ENCODE results near the gene SND1. TPM values are rescaled to one million over a fixed set of nuclear protein-coding genes. Genes with fewer than 3 reads are reported as not detected.

SND1 gene
- total RNA-seq, 1 experiment from 2014 or later, result 139 TPM

- Histone ChIP-seq H3K27me3 (ENCODE audit: low read length) (no peaks in the 10 kb centered on the region), H3K79me2 (ENCODE audit: low read length) (no peaks in the 10 kb centered on the region), H3K9me2 (replicated peaks; ENCODE audit: low read length) (no peaks in the 10 kb centered on the region), H3K27ac (ENCODE audit: low read length) (peak overlapping the region; percentile 71), H3K4me1 (ENCODE audit: insufficient read depth, low read length) (peaks cover 26% of the 10 kb centered on the region), H3K4me2 (ENCODE audit: low read length) (no peak overlapping the region), H4K20me1 (ENCODE audit: low read length) (no peaks in the 10 kb centered on the region), H3K9me3 (ENCODE audit: low read length) (no peaks in the 10 kb centered on the region), H3F3A (ENCODE audit: low read length, unreplicated experiment) (peaks cover 14% of the 10 kb centered on the region), H3K4me3 (ENCODE audit: low read length) (no peak overlapping the region), H3K36me3 (ENCODE audit: low read depth, low read length) (peaks cover 7% of the 10 kb centered on the region), H3K9ac (ENCODE audit: low read length) (no peak overlapping the region), H2AFZ (ENCODE audit: low read length) (no peak overlapping the region)
- no TSS peak for BruUV-seq (replicated peaks)
- POLR2A ChIA-PET (ENCODE audit: unreplicated experiment), result no interaction called here
- intact Hi-C loops (cut with micrococcal nuclease), result no loop called here
- ATAC-seq (no peak), DNase-seq (no peak)
- TF ChIP-seq EZH2phosphoT487 (IDR thresholded peaks at IDR 0.05; ENCODE audit: borderline replicate concordance, low read length) (no peak), CTCF (conservative IDR thresholded peaks at IDR 0.05; ENCODE audit: low read depth, low read length) (peak; percentile 21; the same call in 1 of the 2 replicates)
- CTCF ChIA-PET, result no interaction called here
Observed at GRCh38 chr7:128017460-128017859, 365.5 kb downstream of the SND1 start.

GRCh38 chr7:128017862-128018845, 366.2 kb downstream of the SND1 start:
- Histone ChIP-seq H3K27me3 (ENCODE audit: low read length) (no peaks in the 10 kb centered on the region), H3K27ac (ENCODE audit: low read length) (peak overlapping the region; percentile 71), H3K4me1 (ENCODE audit: insufficient read depth, low read length) (peaks cover 33% of the 10 kb centered on the region), H3K9me2 (replicated peaks; ENCODE audit: low read length) (no peaks in the 10 kb centered on the region), H4K20me1 (ENCODE audit: low read length) (no peaks in the 10 kb centered on the region), H3K9ac (ENCODE audit: low read length) (peak overlapping the region; percentile 30; the same call in 1 of the 2 replicates), H3K4me2 (ENCODE audit: low read length) (no peak overlapping the region), H3K36me3 (ENCODE audit: low read depth, low read length) (peaks cover 5% of the 10 kb centered on the region), H3K9me3 (ENCODE audit: low read length) (no peaks in the 10 kb centered on the region), H3F3A (ENCODE audit: low read length, unreplicated experiment) (peaks cover 18% of the 10 kb centered on the region), H2AFZ (ENCODE audit: low read length) (no peak overlapping the region), H3K4me3 (ENCODE audit: low read length) (no peak overlapping the region), H3K79me2 (ENCODE audit: low read length) (no peaks in the 10 kb centered on the region)
- TF ChIP-seq CTCF (conservative IDR thresholded peaks at IDR 0.05; ENCODE audit: low read depth, low read length), result no peak
- TF ChIP-seq EZH2phosphoT487 (IDR thresholded peaks at IDR 0.05; ENCODE audit: borderline replicate concordance, low read length), result no peak
- TF ChIP-seq EZH2 (IDR thresholded peaks at IDR 0.05; ENCODE audit: low read length, unreplicated experiment), result no peak
- POLR2A ChIA-PET (ENCODE audit: unreplicated experiment), result no interaction called here
- DNase-seq (peak; percentile 45), ATAC-seq (peak; percentile 23)
- intact Hi-C loops (cut with micrococcal nuclease), result no loop called here
- no TSS peak for BruUV-seq (replicated peaks)
- CTCF ChIA-PET, result no interaction called here

GRCh38 chr7:128019288-128019687, 367.3 kb downstream of the SND1 start:
- Histone ChIP-seq H3K79me2 (ENCODE audit: low read length) (no peaks in the 10 kb centered on the region), H2AFZ (ENCODE audit: low read length) (no peak overlapping the region), H3K9me3 (ENCODE audit: low read length) (no peaks in the 10 kb centered on the region), H3K9ac (ENCODE audit: low read length) (no peak overlapping the region), H3K4me3 (ENCODE audit: low read length) (no peak overlapping the region), H3F3A (ENCODE audit: low read length, unreplicated experiment) (peaks cover 18% of the 10 kb centered on the region), H3K4me2 (ENCODE audit: low read length) (no peak overlapping the region), H3K27ac (ENCODE audit: low read length) (no peak overlapping the region), H3K27me3 (ENCODE audit: low read length) (no peaks in the 10 kb centered on the region), H3K9me2 (replicated peaks; ENCODE audit: low read length) (no peaks in the 10 kb centered on the region), H3K36me3 (ENCODE audit: low read depth, low read length) (peaks cover 7% of the 10 kb centered on the region), H3K4me1 (ENCODE audit: insufficient read depth, low read length) (peaks cover 44% of the 10 kb centered on the region), H4K20me1 (ENCODE audit: low read length) (no peaks in the 10 kb centered on the region)
- CTCF ChIA-PET, result no interaction called here
- no TSS peak for BruUV-seq (replicated peaks)
- intact Hi-C loops (cut with micrococcal nuclease), result no loop called here
- POLR2A ChIA-PET (ENCODE audit: unreplicated experiment), result no interaction called here
- DNase-seq (no peak), ATAC-seq (no peak)
- TF ChIP-seq CTCF (conservative IDR thresholded peaks at IDR 0.05; ENCODE audit: low read depth, low read length) (no peak), EZH2phosphoT487 (IDR thresholded peaks at IDR 0.05; ENCODE audit: borderline replicate concordance, low read length) (no peak), EZH2 (IDR thresholded peaks at IDR 0.05; ENCODE audit: low read length, unreplicated experiment) (no peak)

Data from PC-3 (cell line).